Adipocyte (in vitro differentiated cells): ENCODE measurements around the gene DNMT3A.
"Not testable (repeated sequence)": the region's sequence is repeated elsewhere in the genome, so short reads cannot be mapped to it uniquely, and the experiment has no call there.

Experiments used
- DNase-seq: peaks from one replicate; pipeline ENCODE4 v3.0.0-alpha.2; 2015; ENCODE audit warnings: low read depth
- H3K27me3 ChIP-seq: replicated peaks from 2 replicates; pipeline ENCODE4 v1.7.0; 2013; ENCODE audit warnings: mild to moderate bottlenecking, low read length, moderate library complexity; ENCODE audit not compliant: control insufficient read depth, insufficient read depth
- H3K36me3 ChIP-seq: 2 replicates; pipeline ENCODE4 v1.7.0; 2013; ENCODE audit warnings: low read length, mild to moderate bottlenecking, moderate library complexity; ENCODE audit not compliant: control insufficient read depth, insufficient read depth, severe bottlenecking
- H3K4me1 ChIP-seq: 2 replicates; pipeline ENCODE4 v1.7.0; 2013; ENCODE audit warnings: mild to moderate bottlenecking, low read length, moderate library complexity; ENCODE audit not compliant: control insufficient read depth, insufficient read depth
- H3K4me3 ChIP-seq: 2 replicates; pipeline ENCODE4 v1.7.0; 2013; ENCODE audit warnings: mild to moderate bottlenecking, low read length, moderate library complexity
- H3K9ac ChIP-seq: 2 replicates; pipeline ENCODE4 v1.7.0; 2013; ENCODE audit warnings: mild to moderate bottlenecking, low read length, moderate library complexity
- H3K9me3 ChIP-seq: 2 replicates; pipeline ENCODE4 v1.7.0; 2013; ENCODE audit warnings: mild to moderate bottlenecking, low read length, moderate library complexity; ENCODE audit not compliant: control insufficient read depth

The DNMT3A gene

DNA sequence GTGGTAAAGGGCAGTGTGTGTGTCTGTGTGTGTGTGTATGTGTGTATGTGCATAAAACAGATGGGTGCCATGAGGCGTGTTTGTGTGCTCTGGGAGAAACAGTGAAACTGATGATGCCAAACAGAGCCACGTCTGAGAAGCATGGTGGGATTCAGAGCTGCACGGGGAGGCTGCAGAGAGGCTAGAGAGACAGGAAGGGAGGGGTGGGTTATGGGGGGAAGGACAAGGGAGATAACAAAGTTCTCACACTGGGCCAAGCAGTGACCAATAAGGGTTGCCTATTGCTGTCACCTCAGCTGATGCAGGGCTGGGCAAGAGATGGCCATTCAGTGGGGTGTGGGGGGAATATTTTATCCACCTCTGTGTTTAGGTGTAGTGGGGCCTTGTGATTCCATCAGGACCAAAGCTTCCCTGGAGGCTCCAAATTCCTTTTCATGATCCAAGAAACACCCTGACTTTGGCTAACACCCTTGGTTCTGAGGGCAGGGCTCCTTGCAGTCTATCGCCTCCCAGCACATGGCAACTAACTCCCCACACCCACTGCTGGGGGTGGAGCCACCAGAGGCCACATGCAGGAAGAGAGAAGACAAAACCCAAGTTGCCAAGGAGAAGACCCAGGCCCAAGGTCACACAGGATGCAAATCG, 119.1 kb downstream of the DNMT3A start:
- Histone ChIP-seq H3K4me1 (no peaks in the 10 kb centered on the region), H3K4me3 (no peak overlapping the region), H3K9ac (no peak overlapping the region), H3K36me3 (no peaks in the 10 kb centered on the region), H3K9me3 (no peaks in the 10 kb centered on the region), H3K27me3 (no peaks in the 10 kb centered on the region)
- DNase-seq = no peak

DNA sequence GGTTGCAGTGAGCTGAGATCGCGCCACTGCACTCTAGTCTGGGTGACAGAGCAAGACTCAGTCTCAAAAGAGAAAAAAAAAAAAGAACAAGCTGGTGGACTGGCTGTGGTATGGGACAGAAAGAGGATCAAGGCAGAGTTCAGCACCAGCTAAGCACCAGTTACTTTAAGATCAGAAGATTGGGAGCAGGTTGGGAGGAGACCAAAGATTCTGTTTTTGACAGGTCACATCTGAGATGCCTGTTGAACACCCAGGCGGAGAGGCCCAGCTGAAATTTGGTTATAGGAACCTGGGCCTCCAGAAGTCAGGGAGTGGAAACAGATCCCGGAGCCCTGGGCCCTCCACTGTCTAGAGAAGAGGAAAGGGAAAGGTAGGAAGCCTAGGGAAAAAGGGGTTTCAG, 120.1 kb downstream of the DNMT3A start:
- Histone ChIP-seq H3K4me3 (no peak overlapping the region), H3K9ac (no peak overlapping the region), H3K27me3 (no peaks in the 10 kb centered on the region), H3K4me1 (no peaks in the 10 kb centered on the region), H3K9me3 (no peaks in the 10 kb centered on the region), H3K36me3 (no peaks in the 10 kb centered on the region)
- no peak for DNase-seq

DNA sequence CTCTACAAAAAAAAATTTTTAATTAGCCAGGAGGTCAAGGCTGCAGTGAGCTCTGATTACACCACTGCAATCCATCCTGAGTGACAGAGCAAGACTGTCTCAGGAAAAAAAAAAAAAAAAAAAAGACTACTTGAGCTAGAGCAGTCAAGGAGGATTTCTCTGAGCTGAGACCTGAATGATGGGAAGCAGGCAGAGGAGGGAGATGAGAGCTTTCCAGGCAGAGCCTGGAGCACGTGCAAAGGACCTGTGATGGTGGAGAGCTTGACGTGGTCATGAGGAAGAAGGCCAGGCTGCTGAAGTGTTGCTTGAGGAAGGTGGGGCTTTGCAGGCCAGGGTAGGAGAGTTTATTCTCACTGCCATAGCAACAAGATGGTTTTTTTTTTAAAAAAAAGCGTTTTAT, 121.4 kb downstream of the DNMT3A start:
- Histone ChIP-seq H3K9ac (no peak overlapping the region), H3K4me1 (no peaks in the 10 kb centered on the region), H3K9me3 (no peaks in the 10 kb centered on the region), H3K36me3 (no peaks in the 10 kb centered on the region), H3K4me3 (no peak overlapping the region), H3K27me3 (no peaks in the 10 kb centered on the region)
- DNase-seq = no peak

DNA sequence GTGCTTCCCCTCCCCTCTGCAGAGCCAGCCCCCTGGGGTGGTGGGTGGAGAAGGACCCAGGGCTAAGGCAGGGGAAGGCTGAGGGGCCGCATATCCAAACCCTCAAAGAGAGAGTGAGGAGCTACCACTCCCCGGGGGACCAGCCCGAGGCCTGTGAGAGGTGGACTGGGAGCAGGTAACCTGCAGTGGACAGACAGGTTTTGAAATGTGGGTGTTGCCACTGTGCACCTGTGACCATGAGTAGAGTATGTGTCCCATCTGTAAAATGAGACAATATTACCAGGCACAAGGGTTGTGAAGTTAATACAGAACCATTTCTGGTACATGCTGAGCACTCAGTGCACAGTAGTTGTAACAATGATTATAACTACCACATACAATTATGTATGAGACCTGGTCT, 122.1 kb downstream of the DNMT3A start:
- H3K36me3 ChIP-seq = no peaks in the 10 kb centered on the region
- no peaks in the 10 kb centered on the region for H3K4me1 ChIP-seq
- no peaks in the 10 kb centered on the region for H3K27me3 ChIP-seq
- no peaks in the 10 kb centered on the region for H3K9me3 ChIP-seq
- no peak overlapping the region for H3K9ac ChIP-seq
- no peak for DNase-seq
- no peak overlapping the region for H3K4me3 ChIP-seq

DNA sequence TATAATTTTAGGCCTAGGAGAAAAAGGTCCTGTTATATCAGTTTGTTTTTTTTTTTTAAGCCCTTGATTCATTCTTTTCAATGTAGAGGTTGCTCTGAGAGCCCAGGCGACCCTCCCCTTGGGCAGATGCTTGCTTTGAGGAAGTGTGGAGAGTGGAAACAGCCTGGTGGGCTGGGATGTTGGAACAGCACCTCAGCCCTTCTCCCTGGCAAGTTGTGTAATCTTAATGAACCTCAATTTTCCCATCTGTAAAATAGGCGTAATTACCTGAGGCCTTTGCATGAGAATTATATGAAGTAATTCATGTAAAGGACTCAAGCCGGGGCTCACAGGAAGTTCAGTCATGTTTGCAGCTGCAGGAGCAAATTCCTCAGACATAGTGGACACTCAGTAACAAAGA, 123.6 kb downstream of the DNMT3A start:
- no peak for DNase-seq
- Histone ChIP-seq H3K9ac (no peak overlapping the region), H3K4me1 (no peaks in the 10 kb centered on the region), H3K9me3 (no peaks in the 10 kb centered on the region), H3K4me3 (no peak overlapping the region), H3K36me3 (no peaks in the 10 kb centered on the region), H3K27me3 (no peaks in the 10 kb centered on the region)

DNA sequence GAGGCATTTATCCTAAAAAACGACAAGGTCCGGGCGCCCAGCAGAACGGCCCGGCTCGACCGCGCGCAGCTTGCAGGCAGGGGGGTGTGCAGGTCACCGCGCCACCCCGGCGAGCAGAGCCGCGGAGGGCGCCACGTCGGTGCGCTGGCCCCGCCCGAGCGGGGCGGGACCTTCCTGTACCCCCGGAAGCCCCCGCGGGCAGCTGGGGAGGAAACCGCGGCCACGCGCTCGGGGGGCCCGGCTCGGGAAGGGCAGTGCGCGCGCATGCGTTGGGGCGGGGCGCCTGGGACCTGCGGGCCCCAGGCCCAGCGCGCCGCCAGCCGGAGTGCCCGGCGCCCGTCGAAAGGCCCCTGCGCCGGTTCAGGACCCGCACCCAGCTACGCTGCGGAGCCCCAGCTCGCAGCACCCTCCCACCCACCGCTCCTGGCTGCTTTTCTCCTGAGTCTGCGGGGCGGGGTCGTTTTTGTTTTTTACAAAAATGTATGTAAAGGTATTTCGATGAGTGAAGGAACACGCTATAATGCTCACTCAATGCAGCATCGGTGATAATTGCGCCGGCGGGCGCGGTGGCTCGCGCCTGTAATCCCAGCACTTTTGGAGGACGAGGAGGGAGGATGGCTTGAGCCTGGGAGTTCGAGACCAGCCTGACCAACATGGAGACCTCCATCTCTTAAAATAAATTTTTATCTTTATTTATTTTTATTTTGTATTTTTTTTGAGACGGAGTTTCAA, 125.6 kb downstream of the DNMT3A start:
- Histone ChIP-seq H3K4me1 (no peaks in the 10 kb centered on the region), H3K4me3 (peak overlapping the region; percentile 81), H3K9ac (peak overlapping the region; percentile 84), H3K36me3 (no peaks in the 10 kb centered on the region), H3K27me3 (no peaks in the 10 kb centered on the region), H3K9me3 (no peaks in the 10 kb centered on the region)
- peak; percentile 16 for DNase-seq

DNA sequence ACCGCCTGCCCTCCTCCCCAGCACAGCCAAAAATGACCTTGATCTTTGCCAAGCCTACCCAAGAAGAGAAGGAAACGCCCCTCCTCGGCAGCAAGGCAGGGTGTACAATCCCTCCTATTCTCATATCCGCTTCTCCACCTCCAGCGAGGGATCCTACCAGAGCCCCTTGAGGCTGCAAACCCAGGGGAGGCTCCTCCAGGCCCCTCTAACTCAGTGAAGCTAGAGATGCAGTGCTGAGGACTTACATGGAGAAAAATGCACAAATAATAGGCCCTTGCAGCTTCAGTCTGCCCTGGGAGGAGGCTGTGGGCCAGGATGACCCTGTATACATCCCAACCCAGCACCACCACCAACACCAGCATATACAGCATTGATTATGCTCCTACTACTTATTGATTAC, 126.5 kb downstream of the DNMT3A start:
- H3K9me3 ChIP-seq = no peaks in the 10 kb centered on the region
- no peaks in the 10 kb centered on the region for H3K27me3 ChIP-seq
- H3K9ac ChIP-seq = peak overlapping the region; percentile 84
- peak overlapping the region; percentile 81 for H3K4me3 ChIP-seq
- no peaks in the 10 kb centered on the region for H3K36me3 ChIP-seq
- DNase-seq = no peak
- H3K4me1 ChIP-seq = no peaks in the 10 kb centered on the region

DNA sequence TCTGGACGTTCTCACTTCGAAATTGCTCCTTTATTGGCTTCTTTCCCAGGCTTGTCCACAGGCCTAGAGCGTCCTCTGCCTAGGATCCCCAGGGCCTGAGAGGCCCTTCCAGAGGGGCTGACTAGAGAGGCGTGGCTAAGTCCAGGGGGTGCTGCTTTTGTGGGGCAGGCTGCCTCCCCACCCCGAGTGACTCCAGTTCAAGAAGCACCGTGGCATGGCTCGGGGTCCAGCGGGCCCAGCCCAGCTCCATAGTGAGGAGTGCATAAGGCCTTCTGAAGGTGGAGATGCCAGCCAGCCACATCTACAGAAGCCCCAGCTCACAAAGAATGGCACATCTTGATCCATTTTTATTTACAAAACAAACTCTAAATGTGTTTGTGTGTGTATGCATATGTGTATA, 128.5 kb downstream of the DNMT3A start:
- no peak overlapping the region for H3K4me3 ChIP-seq
- no peaks in the 10 kb centered on the region for H3K27me3 ChIP-seq
- H3K36me3 ChIP-seq = no peaks in the 10 kb centered on the region
- DNase-seq = no peak
- H3K9ac ChIP-seq = no peak overlapping the region
- H3K9me3 ChIP-seq = no peaks in the 10 kb centered on the region
- no peaks in the 10 kb centered on the region for H3K4me1 ChIP-seq

DNA sequence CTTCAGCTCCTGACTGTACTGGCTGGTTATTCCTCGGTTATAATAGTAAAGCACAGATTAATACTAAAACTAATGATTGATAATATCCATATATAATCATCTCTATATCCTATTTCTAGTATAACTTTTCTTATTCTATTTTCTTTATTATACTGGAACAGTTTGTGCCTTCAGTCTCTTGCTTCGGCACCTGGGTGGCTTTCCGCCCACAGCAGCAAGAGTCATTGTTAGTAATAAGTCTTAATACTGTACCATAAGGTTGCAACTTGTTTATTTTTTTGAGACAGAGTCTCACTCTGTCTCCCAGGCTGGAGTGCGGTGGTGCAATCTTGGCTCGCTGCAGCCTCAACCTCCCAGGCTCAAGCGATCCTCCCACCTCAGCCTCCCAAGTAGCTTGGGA, 130.8 kb downstream of the DNMT3A start:
- not testable (repeated sequence) for H3K9me3 ChIP-seq, H3K36me3 ChIP-seq, H3K4me1 ChIP-seq, DNase-seq, H3K9ac ChIP-seq, H3K4me3 ChIP-seq, H3K27me3 ChIP-seq

DNA sequence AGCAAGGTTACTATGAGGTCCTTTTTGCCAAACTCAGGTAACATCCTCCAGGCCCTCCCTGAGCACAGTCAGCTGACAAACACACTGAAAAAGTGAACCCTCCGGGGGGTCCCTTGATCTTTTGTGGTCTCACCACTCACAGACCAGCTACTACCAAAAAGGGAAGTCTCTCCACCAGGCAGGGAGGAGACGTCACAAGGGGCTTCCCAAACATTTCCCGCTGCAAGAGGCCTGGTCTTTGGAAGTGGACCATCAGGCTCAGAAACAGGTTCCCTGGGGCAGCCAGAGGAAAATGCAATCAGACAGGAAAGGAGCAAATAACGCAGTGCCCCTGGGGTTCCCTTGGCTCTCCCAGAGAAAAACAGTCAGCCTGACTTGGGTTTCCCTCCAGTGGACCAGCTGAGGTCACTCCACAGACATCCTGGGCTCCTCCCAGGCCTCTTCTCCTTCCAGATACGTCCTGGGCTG, 134.6 kb downstream of the DNMT3A start:
- no peak for DNase-seq

DNA sequence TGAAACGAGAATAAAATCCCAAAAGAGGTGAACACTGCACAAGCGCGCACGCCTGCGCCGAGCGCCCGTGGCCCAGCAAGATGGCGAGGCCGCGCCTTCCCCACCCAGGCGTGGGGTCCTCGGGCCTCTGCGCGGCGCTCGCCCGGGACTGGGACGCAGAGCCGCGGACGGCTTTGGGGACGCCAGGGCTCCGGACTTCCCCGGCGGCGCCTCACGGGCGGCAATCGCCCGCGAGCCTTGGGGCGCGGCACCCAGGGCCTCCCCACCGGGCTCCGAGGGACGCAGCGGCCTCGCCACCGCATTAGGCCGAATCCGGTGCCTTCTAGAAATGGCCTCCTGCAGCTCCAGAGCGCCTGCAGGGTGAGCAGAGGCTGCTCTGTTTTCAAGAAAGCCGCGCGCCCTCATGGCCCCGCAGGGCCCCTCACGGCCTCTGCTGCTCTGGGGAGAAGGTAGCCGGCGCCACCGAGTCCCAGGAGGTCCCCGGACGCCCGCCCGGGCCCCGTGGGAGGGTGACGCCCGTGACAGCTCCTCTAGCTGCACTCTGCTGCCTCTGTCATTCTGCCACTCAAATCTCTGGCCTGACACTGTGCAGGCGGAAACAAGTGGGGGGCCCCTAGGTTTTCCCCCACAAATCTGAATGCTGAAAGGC, 137.4 kb downstream of the DNMT3A start:
- DNase-seq = no peak
- Histone ChIP-seq H3K27me3 (no peaks in the 10 kb centered on the region), H3K9me3 (no peaks in the 10 kb centered on the region), H3K4me3 (peak overlapping the region; percentile 62), H3K4me1 (no peaks in the 10 kb centered on the region), H3K9ac (peak overlapping the region; percentile 54), H3K36me3 (no peaks in the 10 kb centered on the region)

More for the DNA sequence above, 134.6 kb downstream of the DNMT3A start:
- no peak overlapping the region for H3K9ac ChIP-seq
- H3K9me3 ChIP-seq = no peaks in the 10 kb centered on the region
- H3K4me3 ChIP-seq = no peak overlapping the region
- H3K36me3 ChIP-seq = no peaks in the 10 kb centered on the region
- no peaks in the 10 kb centered on the region for H3K27me3 ChIP-seq
- H3K4me1 ChIP-seq = no peaks in the 10 kb centered on the region
